ENCODE measurements around the gene IFNG.

Gene IFNG

DNA sequence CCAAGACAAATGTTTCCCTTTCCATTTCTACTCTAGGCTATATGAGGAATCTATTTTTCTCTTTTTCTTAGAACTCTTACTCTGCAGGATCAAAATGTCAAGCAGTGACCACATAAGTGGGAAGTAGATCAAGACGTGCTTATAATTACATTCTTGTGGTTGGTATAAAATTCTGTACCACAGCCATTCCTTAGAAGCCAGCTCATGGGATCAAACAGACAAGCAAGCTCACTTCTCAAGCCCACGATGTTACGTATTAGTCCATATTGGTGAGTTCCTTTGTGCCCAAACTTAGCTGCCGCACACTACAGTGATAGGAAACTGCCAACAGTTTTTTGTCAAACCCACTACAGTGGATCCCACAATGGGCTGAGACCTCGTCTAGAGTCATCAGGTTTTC lies 53.4 kb downstream of the IFNG start:
- TF ChIP-seq, protein P1, sequence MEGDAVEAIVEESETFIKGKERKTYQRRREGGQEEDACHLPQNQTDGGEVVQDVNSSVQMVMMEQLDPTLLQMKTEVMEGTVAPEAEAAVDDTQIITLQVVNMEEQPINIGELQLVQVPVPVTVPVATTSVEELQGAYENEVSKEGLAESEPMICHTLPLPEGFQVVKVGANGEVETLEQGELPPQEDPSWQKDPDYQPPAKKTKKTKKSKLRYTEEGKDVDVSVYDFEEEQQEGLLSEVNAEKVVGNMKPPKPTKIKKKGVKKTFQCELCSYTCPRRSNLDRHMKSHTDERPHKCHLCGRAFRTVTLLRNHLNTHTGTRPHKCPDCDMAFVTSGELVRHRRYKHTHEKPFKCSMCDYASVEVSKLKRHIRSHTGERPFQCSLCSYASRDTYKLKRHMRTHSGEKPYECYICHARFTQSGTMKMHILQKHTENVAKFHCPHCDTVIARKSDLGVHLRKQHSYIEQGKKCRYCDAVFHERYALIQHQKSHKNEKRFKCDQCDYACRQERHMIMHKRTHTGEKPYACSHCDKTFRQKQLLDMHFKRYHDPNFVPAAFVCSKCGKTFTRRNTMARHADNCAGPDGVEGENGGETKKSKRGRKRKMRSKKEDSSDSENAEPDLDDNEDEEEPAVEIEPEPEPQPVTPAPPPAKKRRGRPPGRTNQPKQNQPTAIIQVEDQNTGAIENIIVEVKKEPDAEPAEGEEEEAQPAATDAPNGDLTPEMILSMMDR (IDR thresholded peaks at IDR 0.05; ENCODE audit: insufficient read depth, low read length), result no peak
- TF ChIP-seq POLR2AphosphoS5 (IDR thresholded peaks at IDR 0.05; ENCODE audit: low read depth) (no peak), GABPA (IDR thresholded peaks at IDR 0.05; ENCODE audit: low read depth) (no peak), SPI1 (IDR thresholded peaks at IDR 0.05; ENCODE audit: borderline replicate concordance, low read depth) (no peak)
- TF ChIP-seq, protein P2, sequence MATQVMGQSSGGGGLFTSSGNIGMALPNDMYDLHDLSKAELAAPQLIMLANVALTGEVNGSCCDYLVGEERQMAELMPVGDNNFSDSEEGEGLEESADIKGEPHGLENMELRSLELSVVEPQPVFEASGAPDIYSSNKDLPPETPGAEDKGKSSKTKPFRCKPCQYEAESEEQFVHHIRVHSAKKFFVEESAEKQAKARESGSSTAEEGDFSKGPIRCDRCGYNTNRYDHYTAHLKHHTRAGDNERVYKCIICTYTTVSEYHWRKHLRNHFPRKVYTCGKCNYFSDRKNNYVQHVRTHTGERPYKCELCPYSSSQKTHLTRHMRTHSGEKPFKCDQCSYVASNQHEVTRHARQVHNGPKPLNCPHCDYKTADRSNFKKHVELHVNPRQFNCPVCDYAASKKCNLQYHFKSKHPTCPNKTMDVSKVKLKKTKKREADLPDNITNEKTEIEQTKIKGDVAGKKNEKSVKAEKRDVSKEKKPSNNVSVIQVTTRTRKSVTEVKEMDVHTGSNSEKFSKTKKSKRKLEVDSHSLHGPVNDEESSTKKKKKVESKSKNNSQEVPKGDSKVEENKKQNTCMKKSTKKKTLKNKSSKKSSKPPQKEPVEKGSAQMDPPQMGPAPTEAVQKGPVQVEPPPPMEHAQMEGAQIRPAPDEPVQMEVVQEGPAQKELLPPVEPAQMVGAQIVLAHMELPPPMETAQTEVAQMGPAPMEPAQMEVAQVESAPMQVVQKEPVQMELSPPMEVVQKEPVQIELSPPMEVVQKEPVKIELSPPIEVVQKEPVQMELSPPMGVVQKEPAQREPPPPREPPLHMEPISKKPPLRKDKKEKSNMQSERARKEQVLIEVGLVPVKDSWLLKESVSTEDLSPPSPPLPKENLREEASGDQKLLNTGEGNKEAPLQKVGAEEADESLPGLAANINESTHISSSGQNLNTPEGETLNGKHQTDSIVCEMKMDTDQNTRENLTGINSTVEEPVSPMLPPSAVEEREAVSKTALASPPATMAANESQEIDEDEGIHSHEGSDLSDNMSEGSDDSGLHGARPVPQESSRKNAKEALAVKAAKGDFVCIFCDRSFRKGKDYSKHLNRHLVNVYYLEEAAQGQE (IDR thresholded peaks at IDR 0.05; ENCODE audit: insufficient replicate concordance, low read depth), result no peak
- Histone ChIP-seq H3K27me3 (ENCODE audit: insufficient read depth, poor library complexity, severe bottlenecking) (no peaks in the 10 kb centered on the region), H3K27ac (replicated peaks) (no peak overlapping the region), H3K4me3 (replicated peaks; ENCODE audit: insufficient read depth, low read length) (no peak overlapping the region)
- DNase-seq (ENCODE audit: low read depth in 1 of 2, low spot score in 1 of 2), result no peak
